PFSK-1 (cell line): ENCODE results near the gene OR10H5.

Source experiments
- POLR2AphosphoS5 ChIP-seq: IDR thresholded peaks from 2 replicates; pipeline ENCODE4 v1.6.1; 2012; ENCODE audit warnings: low read depth, mild to moderate bottlenecking, control low read depth, low read length, moderate library complexity
- REST ChIP-seq, 2 experiments: IDR thresholded peaks; 2 replicates each; pipeline versions ENCODE4 v1.6.1 to v1.8.0; 2011 to 2012; ENCODE audit warnings: low read depth in 2 of 2, low read length in 2 of 2, control low read depth in 1 of 2, inconsistent platforms in 1 of 2, mild to moderate bottlenecking in 1 of 2, moderate library complexity in 1 of 2; ENCODE audit not compliant: insufficient read depth in 1 of 2
- SIN3A ChIP-seq: IDR thresholded peaks from 2 replicates; pipeline ENCODE4 v1.6.1; 2012; ENCODE audit warnings: mild to moderate bottlenecking, low read length, moderate library complexity, borderline replicate concordance; ENCODE audit not compliant: insufficient read depth
- TAF1 ChIP-seq: IDR thresholded peaks from 2 replicates; pipeline ENCODE4 v1.6.1; 2012; ENCODE audit warnings: low read length, control low read depth, borderline replicate concordance; ENCODE audit not compliant: insufficient read depth

GRCh38 chr19:15836330-15837220 is 49.1 kb downstream of the OR10H5 start:
- peak; percentile 25; the same call in 1 of the 2 replicates for TF ChIP-seq POLR2AphosphoS5
- TF ChIP-seq TAF1 = peak; percentile 35; the same call in 1 of the 2 replicates
- TF ChIP-seq SIN3A = no peak
- TF ChIP-seq REST (IDR thresholded peaks at IDR 0.05; ENCODE audit: insufficient read depth in 1 of 2, low read depth in 2 of 2, low read length in 2 of 2) = peak in 1 of 2 experiments; percentile 43; a peak in 1 of 4 replicates
